Upper lobe of left lung (tissue), 6 donors: ENCODE results near the gene LRR1. TPM values are rescaled to one million over a fixed set of nuclear protein-coding genes. Genes with fewer than 3 reads are reported as not detected.
"Not testable (repeated sequence)": the region's sequence is repeated elsewhere in the genome, so short reads cannot be mapped to it uniquely, and the experiment has no call there.

Source experiments
- ATAC-seq, 2 donors: fragments of 200-7000 bp; cut with Tn5 transposase; one replicate each; pipeline ENCODE4 v1.9.1; 2022; ENCODE audit warnings: mild to moderate bottlenecking in 2 of 2, moderate library complexity in 2 of 2; ENCODE audit not compliant: low FRiP score in 2 of 2
- DNase-seq, 2 donors: peaks; one replicate each; pipeline ENCODE4 v3.0.0-alpha.2; 2019 to 2020
- H3K27ac ChIP-seq, 4 donors: fragments of 200-600 bp; sonication (generic); one replicate each; pipeline ENCODE4 v1.5.1; 2016 to 2019
- H3K27me3 ChIP-seq, 4 donors: fragments of 200-600 bp; sonication (generic); one replicate each; pipeline ENCODE4 v1.5.1; 2017 to 2019
- H3K36me3 ChIP-seq, 4 donors: fragments of 200-600 bp; sonication (generic); one replicate each; pipeline ENCODE4 v1.5.1; 2016 to 2019
- H3K4me1 ChIP-seq, 4 donors: fragments of 200-600 bp; sonication (generic); one replicate each; pipeline ENCODE4 v1.5.1; 2018 to 2019
- H3K4me3 ChIP-seq, 4 donors: fragments of 200-600 bp; sonication (generic); one replicate each; pipeline ENCODE4 v1.5.1; 2017 to 2019; ENCODE audit warnings: mild to moderate bottlenecking in 2 of 4, moderate library complexity in 1 of 4
- H3K9me3 ChIP-seq, 4 donors: fragments of 200-600 bp; sonication (generic); one replicate each; pipeline ENCODE4 v1.5.1; 2018 to 2019
- CTCF ChIP-seq, 6 experiments: fragments of 450-650 bp in 4 of 6; fragments of 200-600 bp in 2 of 6; sonication (generic) in 2 of 6; IDR thresholded peaks; one replicate each; pipeline ENCODE4 v1.5.1; 2016 to 2019; ENCODE audit warnings: antibody characterized with exemption in 6 of 6
- EP300 ChIP-seq, 4 donors: sonication (generic); formaldehyde crosslinking; IDR thresholded peaks; one replicate each; pipeline ENCODE4 v1.5.1; 2017; ENCODE audit warnings: antibody characterized with exemption in 4 of 4, control low read depth in 2 of 4
- POLR2A ChIP-seq, 4 donors: fragments of 450-650 bp; IDR thresholded peaks; one replicate each; pipeline ENCODE4 v1.5.1; 2016 to 2017; ENCODE audit warnings: antibody characterized with exemption in 4 of 4, mild to moderate bottlenecking in 2 of 4
- POLR2AphosphoS5 ChIP-seq, 2 donors: sonication (generic); formaldehyde crosslinking; IDR thresholded peaks; one replicate each; pipeline ENCODE4 v1.5.1; 2017; ENCODE audit warnings: antibody characterized with exemption in 2 of 2
- WGBS, 2 donors: methylation state at CpG; one replicate each; pipeline ENCODE4 v1.1.5; 2017 to 2018; 5-methylcytosine and 5-hydroxymethylcytosine counted together
- total RNA-seq, 6 donors: library from RNA; depleted of rRNA in 4 of 6; stranded (reverse); fragments of >200 nt in 4 of 6; gene quantifications; one replicate each; pipeline versions ENCODE4 v1.1.0 to v1.2.1, GENCODE V29; 2016 to 2021
- donor health status: DM: no; HTN: no; CAD: no; lungs with moderate emphysema.
- donor health status: DM: no; HTN: yes; CAD: no; lungs with severe emphysema.

The LRR1 gene
- total RNA-seq, 6 donors from 2014 or later, result 1.6 to 13.6 (median 8.1) TPM

DNA sequence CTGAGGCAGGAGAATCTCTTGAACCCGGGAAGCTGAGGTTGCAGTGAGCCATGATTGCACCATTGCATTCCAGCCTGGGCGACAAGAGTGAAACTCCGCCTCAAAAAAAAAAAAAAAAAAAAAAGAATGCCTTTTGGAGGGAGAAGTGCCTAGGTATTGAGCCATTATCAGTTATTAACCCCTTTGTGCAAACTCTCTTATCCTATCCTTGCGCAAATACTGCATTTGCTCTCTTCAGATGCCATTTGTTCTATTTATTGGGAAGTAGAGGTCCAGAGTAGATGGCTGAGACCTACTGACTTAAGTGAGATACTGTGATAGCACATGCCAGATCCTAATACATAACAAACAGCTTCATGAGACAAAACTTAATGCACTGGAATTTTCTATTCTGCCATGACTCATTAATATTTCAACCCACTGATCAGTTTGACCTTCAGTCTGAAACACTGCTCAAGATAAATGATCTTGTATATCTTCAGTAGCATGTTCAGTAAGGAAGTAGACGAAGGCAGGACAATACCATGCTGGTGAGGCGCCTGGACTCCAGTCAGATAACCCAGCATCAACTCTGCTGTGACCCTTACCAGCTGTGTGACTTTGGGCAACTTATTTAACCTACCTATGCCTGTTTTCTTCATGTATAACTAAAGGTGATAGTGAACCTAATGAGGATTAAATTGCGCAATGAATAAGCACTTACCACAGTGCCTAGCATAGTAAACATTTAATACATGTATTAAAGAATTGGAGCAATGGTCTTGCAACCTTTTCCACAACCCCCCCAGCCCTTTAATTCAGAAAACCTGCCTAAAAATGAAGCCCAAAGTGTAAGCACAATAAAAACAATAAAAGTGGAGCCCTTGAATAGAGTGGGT lies 42.0 kb downstream of the LRR1 start:
- ATAC-seq (no peak), DNase-seq (no peak)
- Histone ChIP-seq H3K4me3 (no peak overlapping the region), H3K36me3 (peaks cover 0 to 6% (median 0%) of the 10 kb centered on the region in 4 donors), H3K27ac (no peak overlapping the region), H3K9me3 (no peaks in the 10 kb centered on the region), H3K27me3 (no peaks in the 10 kb centered on the region), H3K4me1 (peaks cover 4 to 35% (median 18%) of the 10 kb centered on the region in 4 donors)
- 87 to 92% methylated on average over 7 of the region's 7 CpGs for WGBS, 2 donors
- TF ChIP-seq POLR2AphosphoS5 (IDR thresholded peaks at IDR 0.05) (no peak), CTCF (IDR thresholded peaks at IDR 0.05) (no peak), POLR2A (IDR thresholded peaks at IDR 0.05) (no peak), EP300 (IDR thresholded peaks at IDR 0.05) (no peak)

GRCh38 chr14:49641697-49642129 lies 43.0 kb downstream of the LRR1 start:
- no peaks in the 10 kb centered on the region for H3K27me3 ChIP-seq

GRCh38 chr14:49642163-49642562 lies 43.4 kb downstream of the LRR1 start:
- Histone ChIP-seq H3K27me3 (no peaks in the 10 kb centered on the region), H3K9me3 (no peaks in the 10 kb centered on the region), H3K36me3 (peaks cover 0 to 6% (median 0%) of the 10 kb centered on the region in 4 donors), H3K4me1 (peaks cover 0 to 30% (median 10%) of the 10 kb centered on the region in 4 donors), H3K27ac (peak overlapping the region in 1 of 4 donors; percentile 21), H3K4me3 (no peak overlapping the region)
- DNase-seq (no peak), ATAC-seq (no peak)
- no peak for TF ChIP-seq CTCF (IDR thresholded peaks at IDR 0.05)
- TF ChIP-seq POLR2A (IDR thresholded peaks at IDR 0.05), result no peak
- no peak for TF ChIP-seq EP300 (IDR thresholded peaks at IDR 0.05)
- no peak for TF ChIP-seq POLR2AphosphoS5 (IDR thresholded peaks at IDR 0.05)

More at GRCh38 chr14:49641697-49642129, 43.0 kb downstream of the LRR1 start:
- ATAC-seq, result peak in 1 of 2 donors; percentile 26
- TF ChIP-seq POLR2AphosphoS5 (IDR thresholded peaks at IDR 0.05), result no peak
- TF ChIP-seq EP300 (IDR thresholded peaks at IDR 0.05), result no peak
- TF ChIP-seq CTCF (IDR thresholded peaks at IDR 0.05), result no peak
- TF ChIP-seq POLR2A (IDR thresholded peaks at IDR 0.05), result no peak
- Histone ChIP-seq H3K9me3 (no peaks in the 10 kb centered on the region), H3K36me3 (peaks cover 0 to 6% (median 0%) of the 10 kb centered on the region in 4 donors), H3K27ac (peak overlapping the region in 1 of 4 donors; percentile 21), H3K4me3 (no peak overlapping the region), H3K4me1 (peaks cover 0 to 30% (median 12%) of the 10 kb centered on the region in 4 donors)
- peak in 1 of 2 donors; percentile 35 for DNase-seq
- WGBS, 2 donors, result 57 to 65% methylated on average over 8 of the region's 8 CpGs

GRCh38 chr14:49653508-49653907 lies 54.8 kb downstream of the LRR1 start:
- H3K4me3 ChIP-seq, result no peak overlapping the region
- no peaks in the 10 kb centered on the region for H3K4me1 ChIP-seq
- DNase-seq, result no peak
- TF ChIP-seq POLR2A (IDR thresholded peaks at IDR 0.05), result no peak
- TF ChIP-seq POLR2AphosphoS5 (IDR thresholded peaks at IDR 0.05), result no peak
- TF ChIP-seq EP300 (IDR thresholded peaks at IDR 0.05), result no peak
- no peaks in the 10 kb centered on the region for H3K9me3 ChIP-seq
- no peaks in the 10 kb centered on the region for H3K27me3 ChIP-seq
- ATAC-seq, result no peak
- no peak overlapping the region for H3K27ac ChIP-seq
- H3K36me3 ChIP-seq, result no peaks in the 10 kb centered on the region
- WGBS, 2 donors, result 98% methylated on average over 6 of the region's 6 CpGs

DNA sequence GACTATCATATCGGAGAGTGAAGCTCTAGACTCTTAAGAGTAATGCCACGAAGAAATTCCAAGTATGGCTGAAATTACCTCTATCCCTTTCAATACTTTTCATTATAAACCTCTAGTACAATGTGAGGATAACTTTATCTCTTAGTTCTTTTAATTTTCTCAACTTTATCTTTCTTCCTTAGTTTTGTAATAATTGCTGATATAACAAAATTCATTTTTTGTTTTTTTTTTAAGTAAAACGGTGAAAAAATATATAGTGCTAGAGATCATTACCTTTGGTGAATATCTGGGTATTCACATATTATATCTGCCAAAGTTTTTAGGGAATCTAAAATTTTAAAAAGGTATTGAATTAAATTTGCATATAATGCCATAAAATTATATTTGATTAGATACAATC lies 55.8 kb downstream of the LRR1 start:
- ATAC-seq, result no peak
- no peaks in the 10 kb centered on the region for H3K9me3 ChIP-seq
- 94 to 97% methylated on average over 3 of the region's 3 CpGs for WGBS, 2 donors
- H3K36me3 ChIP-seq, result no peaks in the 10 kb centered on the region
- H3K4me1 ChIP-seq, result no peaks in the 10 kb centered on the region
- DNase-seq, result no peak
- H3K27me3 ChIP-seq, result no peaks in the 10 kb centered on the region
- no peak for TF ChIP-seq EP300 (IDR thresholded peaks at IDR 0.05)
- H3K27ac ChIP-seq, result no peak overlapping the region
- no peak overlapping the region for H3K4me3 ChIP-seq

DNA sequence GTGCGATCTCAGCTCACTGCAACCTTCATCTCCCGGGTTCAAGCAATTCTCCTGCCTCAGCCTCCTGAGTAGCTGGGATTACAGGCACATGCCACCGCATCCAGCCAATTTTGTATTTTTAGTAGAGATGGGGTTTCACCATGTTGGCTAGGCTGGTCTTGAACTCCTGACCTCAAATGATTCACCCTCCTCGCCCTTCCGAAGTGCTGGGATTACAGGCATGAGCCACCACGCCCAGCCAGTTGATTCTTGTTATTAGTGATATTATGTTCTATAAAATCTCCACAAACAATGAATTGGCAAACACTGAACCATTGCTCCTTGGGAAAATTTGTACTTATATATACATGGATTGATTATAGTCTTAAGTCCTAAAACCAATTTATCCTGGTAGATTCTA lies 58.8 kb downstream of the LRR1 start:
- not testable (repeated sequence) for H3K4me3 ChIP-seq, H3K9me3 ChIP-seq, H3K4me1 ChIP-seq, H3K27me3 ChIP-seq, DNase-seq, ATAC-seq, H3K27ac ChIP-seq, H3K36me3 ChIP-seq
- WGBS, 2 donors, result 92 to 95% methylated on average over 6 of the region's 6 CpGs
